ENCODE data around the gene UBE3B.
"Not testable (repeated sequence)": the region's sequence is repeated elsewhere in the genome, so short reads cannot be mapped to it uniquely, and the experiment has no call there.

The UBE3B gene

GRCh38 chr12:109473526-109474270 is 3.7 kb upstream of the UBE3B start:
- in situ Hi-C loops (cut with MboI; ENCODE audit: low sequenced_read_pairs), result not testable (repeated sequence)

- in situ Hi-C loops (cut with MboI; ENCODE audit: low sequenced_read_pairs), result no loop called here
Observed at GRCh38 chr12:109475121-109475520, 2.3 kb upstream of the UBE3B start.

- in situ Hi-C loops (cut with MboI; ENCODE audit: low sequenced_read_pairs), result no loop called here
Observed at GRCh38 chr12:109475993-109476806, 1.2 kb upstream of the UBE3B start.

- in situ Hi-C loops (cut with MboI; ENCODE audit: low sequenced_read_pairs), result no loop called here
Observed at GRCh38 chr12:109476807-109477184, 638 bp upstream of the UBE3B start.

GRCh38 chr12:109477963-109478315 is 505 bp downstream of the UBE3B start:
- in situ Hi-C loops (cut with MboI; ENCODE audit: low sequenced_read_pairs), result no loop called here

- in situ Hi-C loops (cut with MboI; ENCODE audit: low sequenced_read_pairs), result no loop called here
Observed at GRCh38 chr12:109479761-109480160, 2.3 kb downstream of the UBE3B start.

- in situ Hi-C loops (cut with MboI; ENCODE audit: low sequenced_read_pairs), result no loop called here
Observed at GRCh38 chr12:109480356-109480755, 2.9 kb downstream of the UBE3B start.

GRCh38 chr12:109481863-109482262 is 4.4 kb downstream of the UBE3B start:
- in situ Hi-C loops (cut with MboI; ENCODE audit: low sequenced_read_pairs), result no loop called here

- in situ Hi-C loops (cut with MboI; ENCODE audit: low sequenced_read_pairs), result no loop called here
Observed at GRCh38 chr12:109482491-109482890, 5.1 kb downstream of the UBE3B start.

- in situ Hi-C loops (cut with MboI; ENCODE audit: low sequenced_read_pairs), result no loop called here
Observed at GRCh38 chr12:109482894-109483293, 5.5 kb downstream of the UBE3B start.

GRCh38 chr12:109483346-109483745 is 5.9 kb downstream of the UBE3B start:
- in situ Hi-C loops (cut with MboI; ENCODE audit: low sequenced_read_pairs), result no loop called here

- in situ Hi-C loops (cut with MboI; ENCODE audit: low sequenced_read_pairs), result no loop called here
Observed at GRCh38 chr12:109485201-109485600, 7.8 kb downstream of the UBE3B start.

- in situ Hi-C loops (cut with MboI; ENCODE audit: low sequenced_read_pairs), result no loop called here
Observed at GRCh38 chr12:109487181-109488050, 10.0 kb downstream of the UBE3B start.

GRCh38 chr12:109488051-109488665 is 10.7 kb downstream of the UBE3B start:
- in situ Hi-C loops (cut with MboI; ENCODE audit: low sequenced_read_pairs), result no loop called here

GRCh38 chr12:109489016-109489954 is 11.9 kb downstream of the UBE3B start:
- in situ Hi-C loops (cut with MboI; ENCODE audit: low sequenced_read_pairs), result no loop called here

GRCh38 chr12:109489955-109490565 is 12.6 kb downstream of the UBE3B start:
- in situ Hi-C loops (cut with MboI; ENCODE audit: low sequenced_read_pairs), result no loop called here

GRCh38 chr12:109491671-109492070 is 14.2 kb downstream of the UBE3B start:
- in situ Hi-C loops (cut with MboI; ENCODE audit: low sequenced_read_pairs), result no loop called here

- in situ Hi-C loops (cut with MboI; ENCODE audit: low sequenced_read_pairs), result no loop called here
Observed at GRCh38 chr12:109492371-109492770, 14.9 kb downstream of the UBE3B start.

- in situ Hi-C loops (cut with MboI; ENCODE audit: low sequenced_read_pairs), result no loop called here
Observed at GRCh38 chr12:109493090-109493489, 15.7 kb downstream of the UBE3B start.

Measured in HL-60/S4 treated with retinoic acid at 250 ng/mL for 4 days and 3 days (cell line).